MCF 10A (cell line): Measurements from ENCODE around the gene TCF4. TPM values are rescaled to one million over a fixed set of nuclear protein-coding genes. Genes with fewer than 3 reads are reported as not detected.

Experiments
- BruUV-seq: library from RNA; stranded (reverse); fragments of 400-500 nt; replicated peaks from 2 replicates; lab custom pipeline; 2021; lab: Mats Ljungman, UMichigan
- CTCF ChIA-PET: fragments of 300-600 bp; sonication (Branson Sonifier 250); formaldehyde crosslinking; extraction: SDS; loops from one replicate; lab custom pipeline; 2021; ENCODE audit warnings: antibody characterized with exemption, inconsistent platforms; lab: Yijun Ruan, JAX
- POLR2A ChIA-PET: fragments of 300-600, 350-650 bp; sonication (Branson Sonifier 250); formaldehyde crosslinking; extraction: SDS; loops from one replicate; lab custom pipeline; 2020; ENCODE audit warnings: antibody characterized with exemption, inconsistent platforms; lab: Yijun Ruan, JAX
- DNase-seq: peaks from one replicate; pipeline ENCODE4 v3.0.0-alpha.2; 2018; ENCODE audit not compliant: unreplicated experiment
- H3K27ac Mint-ChIP-seq: one replicate; pipeline ENCODE4 v1.8.0; 2022; ENCODE audit warnings: mild to moderate bottlenecking, low read depth, mixed read lengths; ENCODE audit not compliant: unreplicated experiment
- H3K27me3 Mint-ChIP-seq: one replicate; pipeline ENCODE4 v1.8.0; 2022; ENCODE audit warnings: mixed read lengths; ENCODE audit not compliant: insufficient read depth, unreplicated experiment
- H3K36me3 Mint-ChIP-seq: one replicate; pipeline ENCODE4 v1.8.0; 2022; ENCODE audit warnings: mild to moderate bottlenecking, moderate library complexity, mixed read lengths; ENCODE audit not compliant: insufficient read depth, unreplicated experiment
- H3K4me1 Mint-ChIP-seq: one replicate; pipeline ENCODE4 v1.8.0; 2022; ENCODE audit warnings: mixed read lengths; ENCODE audit not compliant: insufficient read depth, unreplicated experiment
- H3K4me3 Mint-ChIP-seq: one replicate; pipeline ENCODE4 v1.8.0; 2022; ENCODE audit warnings: mild to moderate bottlenecking, moderate library complexity, mixed read lengths; ENCODE audit not compliant: unreplicated experiment
- H3K9me3 Mint-ChIP-seq: one replicate; pipeline ENCODE4 v1.8.0; 2022; ENCODE audit warnings: mixed read lengths; ENCODE audit not compliant: unreplicated experiment
- intact Hi-C: fragments of 100-400 bp; cut with micrococcal nuclease; formaldehyde crosslinking; loops from 2 replicates; pipeline ENCODE4 v1.14.1; 2022
- total RNA-seq: library from RNA; stranded (reverse); gene quantifications from 2 replicates; pipeline ENCODE4 v1.2.3, GENCODE V29; 2022
- TF ChIP-seq, protein P1 (sequence below): fragments of 200-600 bp; IDR thresholded peaks from one replicate; pipeline ENCODE4 v1.8.0; 2022; ENCODE audit warnings: antibody characterized with exemption, mild to moderate bottlenecking; ENCODE audit not compliant: unreplicated experiment

The TCF4 gene
- total RNA-seq, 1 experiment from 2014 or later = 6.2 TPM

DNA sequence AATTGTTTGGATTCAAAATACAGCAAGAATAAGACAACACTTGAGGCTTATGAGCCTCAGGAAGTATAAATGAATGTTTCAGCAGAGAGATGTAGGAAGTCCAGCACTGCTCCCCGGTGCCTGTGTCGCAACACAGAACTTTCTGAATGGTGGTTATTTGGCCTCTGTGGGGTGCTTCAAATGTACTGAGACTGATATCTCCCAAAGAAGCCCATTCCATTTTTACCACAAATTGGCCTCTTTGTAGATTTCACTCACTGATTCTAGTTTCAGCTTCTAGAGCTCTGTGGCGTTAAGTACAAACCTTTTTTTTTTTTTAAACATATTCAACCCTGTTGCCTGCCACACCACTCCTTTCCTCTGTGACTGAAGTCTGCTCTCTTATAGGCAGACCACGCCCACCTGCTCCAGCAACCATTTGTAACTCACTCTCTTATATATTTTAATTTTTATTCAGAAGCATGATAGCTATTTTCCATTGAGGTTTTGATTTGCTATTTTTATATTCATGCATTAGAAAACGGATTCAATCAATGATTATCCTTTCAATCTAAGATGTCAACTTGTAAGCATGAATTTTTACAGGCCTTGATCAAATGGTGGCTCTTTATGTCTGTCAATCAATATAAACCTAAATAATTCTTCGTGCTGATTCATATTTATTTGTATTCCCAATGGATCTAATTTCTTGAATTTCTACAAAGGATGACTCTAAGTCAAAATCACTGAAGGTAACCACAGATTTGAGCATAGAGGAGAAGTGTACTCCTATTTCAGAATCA, 351.7 kb downstream of the TCF4 start:
- Mint-ChIP-seq H3K27ac (no peak overlapping the region), H3K4me1 (peaks cover 5% of the 10 kb centered on the region), H3K27me3 (no peaks in the 10 kb centered on the region), H3K9me3 (no peaks in the 10 kb centered on the region), H3K36me3 (no peaks in the 10 kb centered on the region), H3K4me3 (no peak overlapping the region)
- intact Hi-C loops = loop anchor here (10.0 kb wide), 1 partner anchor 88 kb away; no protein-coding TSS in a partner anchor
- CTCF ChIA-PET = interaction anchor here (0.6 to 3.1 kb wide), 2 partner anchors 21 to 1338 kb away, joined by 3 to 80 read pairs; no protein-coding TSS in a partner anchor
- BruUV-seq = no TSS peak
- POLR2A ChIA-PET = interaction anchor here (0.6 kb wide), 1 partner anchor 187 kb away, joined by 3 read pairs; no protein-coding TSS in a partner anchor
- no peak for DNase-seq
- TF ChIP-seq, protein P1, sequence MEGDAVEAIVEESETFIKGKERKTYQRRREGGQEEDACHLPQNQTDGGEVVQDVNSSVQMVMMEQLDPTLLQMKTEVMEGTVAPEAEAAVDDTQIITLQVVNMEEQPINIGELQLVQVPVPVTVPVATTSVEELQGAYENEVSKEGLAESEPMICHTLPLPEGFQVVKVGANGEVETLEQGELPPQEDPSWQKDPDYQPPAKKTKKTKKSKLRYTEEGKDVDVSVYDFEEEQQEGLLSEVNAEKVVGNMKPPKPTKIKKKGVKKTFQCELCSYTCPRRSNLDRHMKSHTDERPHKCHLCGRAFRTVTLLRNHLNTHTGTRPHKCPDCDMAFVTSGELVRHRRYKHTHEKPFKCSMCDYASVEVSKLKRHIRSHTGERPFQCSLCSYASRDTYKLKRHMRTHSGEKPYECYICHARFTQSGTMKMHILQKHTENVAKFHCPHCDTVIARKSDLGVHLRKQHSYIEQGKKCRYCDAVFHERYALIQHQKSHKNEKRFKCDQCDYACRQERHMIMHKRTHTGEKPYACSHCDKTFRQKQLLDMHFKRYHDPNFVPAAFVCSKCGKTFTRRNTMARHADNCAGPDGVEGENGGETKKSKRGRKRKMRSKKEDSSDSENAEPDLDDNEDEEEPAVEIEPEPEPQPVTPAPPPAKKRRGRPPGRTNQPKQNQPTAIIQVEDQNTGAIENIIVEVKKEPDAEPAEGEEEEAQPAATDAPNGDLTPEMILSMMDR = no peak

DNA sequence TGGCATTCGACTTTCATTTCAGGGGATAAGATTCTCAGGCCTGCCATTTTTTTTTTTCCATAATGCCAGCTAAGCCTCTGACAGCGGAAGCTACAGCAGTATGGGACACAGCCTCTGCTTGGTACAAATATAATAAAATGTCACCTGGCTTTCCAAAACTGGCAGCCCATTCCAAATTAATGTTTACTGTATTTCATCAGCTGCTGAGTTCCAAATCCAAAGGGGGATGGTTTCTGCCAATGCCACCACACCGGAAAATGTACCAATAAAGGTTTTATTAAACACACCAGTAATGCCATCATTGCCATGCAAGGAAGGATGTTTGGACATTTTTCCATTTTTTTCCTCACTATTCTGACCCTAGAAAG, 352.9 kb downstream of the TCF4 start:
- POLR2A ChIA-PET = interaction anchor here (0.7 to 1.4 kb wide), 2 partner anchors 99 to 155 kb away, joined by 3 read pairs; no protein-coding TSS in a partner anchor
- H3K4me1 Mint-ChIP-seq = peaks cover 5% of the 10 kb centered on the region

DNA sequence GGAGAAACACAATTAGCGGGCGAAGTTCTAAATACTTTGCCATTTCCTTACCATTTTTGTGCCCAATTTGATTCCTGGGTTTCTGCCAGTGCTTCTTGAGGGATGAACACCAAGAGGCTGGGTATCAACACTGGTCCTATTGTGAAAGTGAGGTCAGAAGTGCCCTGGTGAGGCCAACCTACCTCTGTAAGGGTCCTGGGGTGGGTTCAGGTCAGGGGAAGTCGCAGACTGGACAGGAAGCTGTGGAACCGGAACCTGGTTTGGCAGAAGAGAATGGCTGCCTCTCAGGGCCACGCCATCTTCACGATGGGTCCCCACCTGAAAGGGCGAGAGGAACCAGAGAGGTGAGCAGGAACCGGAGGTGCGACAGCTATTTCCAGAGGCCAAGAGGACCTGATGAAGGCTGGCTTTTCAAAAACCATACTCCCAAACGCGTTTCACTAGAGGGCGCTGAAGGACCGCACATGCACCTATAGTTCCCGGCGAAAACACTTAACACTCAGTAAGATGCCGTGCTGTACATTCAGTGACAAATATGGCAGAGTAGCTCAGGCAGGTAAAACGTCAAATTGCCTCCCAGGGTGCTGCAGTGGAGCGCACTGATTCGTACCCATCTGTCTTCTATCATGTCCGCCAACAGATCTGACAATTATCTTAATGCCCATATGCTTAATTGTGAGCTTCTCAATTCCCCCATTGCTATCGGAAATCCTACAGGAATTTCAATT, 353.5 kb downstream of the TCF4 start:
- DNase-seq = peak; percentile 82
- POLR2A ChIA-PET = interaction anchor here (0.7 to 1.4 kb wide), 2 partner anchors 99 to 156 kb away, joined by 3 read pairs; no protein-coding TSS in a partner anchor
- CTCF ChIA-PET = interaction anchor here (0.5 to 3.1 kb wide), 99 partner anchors 10 to 1761 kb away, joined by 3 to 80 read pairs (median 4); partner anchors contain the start of gene RAB27B
- Mint-ChIP-seq H3K27ac (no peak overlapping the region), H3K36me3 (no peaks in the 10 kb centered on the region), H3K9me3 (no peaks in the 10 kb centered on the region), H3K27me3 (no peaks in the 10 kb centered on the region), H3K4me1 (peaks cover 5% of the 10 kb centered on the region), H3K4me3 (peak overlapping the region; percentile 59)
- no TSS peak for BruUV-seq
- TF ChIP-seq, protein P1 = peak; percentile 78
- intact Hi-C loops = loop anchor here (1.0 to 10.0 kb wide), 7 partner anchors 41 to 1342 kb away; partner anchors contain the start of gene TCF4

More for the DNA sequence above, 352.9 kb downstream of the TCF4 start:
- DNase-seq = no peak
- H3K36me3 Mint-ChIP-seq = no peaks in the 10 kb centered on the region
- TF ChIP-seq, protein P1 = no peak
- H3K9me3 Mint-ChIP-seq = no peaks in the 10 kb centered on the region
- H3K27ac Mint-ChIP-seq = no peak overlapping the region
- intact Hi-C loops = loop anchor here (10.0 kb wide), 1 partner anchor 90 kb away; no protein-coding TSS in a partner anchor
- no TSS peak for BruUV-seq
- H3K27me3 Mint-ChIP-seq = no peaks in the 10 kb centered on the region
- CTCF ChIA-PET = interaction anchor here (0.5 to 3.1 kb wide), 78 partner anchors 10 to 1665 kb away, joined by 3 to 80 read pairs (median 4); partner anchors contain the start of gene RAB27B
- H3K4me3 Mint-ChIP-seq = peak overlapping the region; percentile 59
